Mesenteric fat pad (tissue), 1 donor: Measurements from ENCODE around the gene CLN6. TPM values are rescaled to one million over a fixed set of nuclear protein-coding genes. Genes with fewer than 3 reads are reported as not detected.

ENCODE experiments used
- DNase-seq: peaks from one replicate; pipeline ENCODE4 v3.0.0-alpha.2; 2020; ENCODE audit warnings: low spot score
- long read RNA-seq: library from polyadenylated mRNA; unstranded; transcript quantifications from one replicate; pipeline ENCODE4 v2.0.0, GENCODE V29; 2020
- total RNA-seq: library from RNA; stranded (reverse); fragmentation: NEBNext Ultra II Directional; extraction: Animal tissue kit (Norgen Biotek cat#: 25700); gene quantifications from one replicate; pipeline ENCODE4 v1.2.1, GENCODE V29; 2021
- donor health status: DM: yes; HTN: yes; CAD: no.

The CLN6 gene
- 24.7 TPM for total RNA-seq
- long read RNA-seq, transcript CLN6-201 (7 exons, 2,243 nt), result major isoform, 17 of 27 reads
- long read RNA-seq, partial matches to known transcripts, result 7 of 27 reads
- long read RNA-seq, other reads (novel, unspliced or antisense), result 0 of 27 reads

- DNase-seq, result peak; percentile 94
Measured at GRCh38 chr15:68229386-68230156, at the start of gene CLN6. CLN6 (minus strand) TSS chr15:68229728; CDS start chr15:68229584, 144 bp downstream.

GRCh38 chr15:68278595-68279405, 49.3 kb upstream of the CLN6 start:
- no peak for DNase-seq

GRCh38 chr15:68278345-68278594, 48.7 kb upstream of the CLN6 start:
- no peak for DNase-seq

- DNase-seq, result peak; percentile 97
Measured at GRCh38 chr15:68277603-68278344, 48.2 kb upstream of the CLN6 start, which contains the start of gene FEM1B. FEM1B (plus strand) TSS chr15:68277745; CDS start chr15:68278418, 673 bp downstream.

GRCh38 chr15:68277131-68277602, 47.6 kb upstream of the CLN6 start:
- no peak for DNase-seq

GRCh38 chr15:68276668-68277067, 47.1 kb upstream of the CLN6 start:
- DNase-seq, result no peak

- no peak for DNase-seq
Measured at GRCh38 chr15:68275165-68275746, 45.7 kb upstream of the CLN6 start.

- no peak for DNase-seq
Measured at GRCh38 chr15:68274201-68274848, 44.8 kb upstream of the CLN6 start.

- no peak for DNase-seq
Measured at GRCh38 chr15:68272721-68273271, 43.3 kb upstream of the CLN6 start.

GRCh38 chr15:68271854-68272471, 42.4 kb upstream of the CLN6 start:
- DNase-seq, result no peak

- DNase-seq, result no peak
Measured at GRCh38 chr15:68268405-68268804, 38.9 kb upstream of the CLN6 start.

GRCh38 chr15:68265674-68266073, 36.1 kb upstream of the CLN6 start:
- DNase-seq, result no peak

GRCh38 chr15:68265081-68265480, 35.6 kb upstream of the CLN6 start:
- DNase-seq, result no peak

- no peak for DNase-seq
Measured at GRCh38 chr15:68264282-68264681, 34.8 kb upstream of the CLN6 start.

GRCh38 chr15:68262514-68263356, 33.2 kb upstream of the CLN6 start:
- no peak for DNase-seq

GRCh38 chr15:68261980-68262379, 32.5 kb upstream of the CLN6 start:
- DNase-seq, result no peak

GRCh38 chr15:68261241-68261640, 31.7 kb upstream of the CLN6 start:
- DNase-seq, result no peak

GRCh38 chr15:68259883-68260282, 30.4 kb upstream of the CLN6 start:
- no peak for DNase-seq

GRCh38 chr15:68258692-68259091, 29.2 kb upstream of the CLN6 start:
- DNase-seq, result no peak
